ENCODE measurements around the gene IGFBP5. TPM values are rescaled to one million over a fixed set of nuclear protein-coding genes. Genes with fewer than 3 reads are reported as not detected.

The IGFBP5 gene
- polyA plus RNA-seq, 3 donors = not detected

GRCh38 chr2:216666461-216667233 lies 28.7 kb downstream of the IGFBP5 start:
- Histone ChIP-seq H3K36me3 (replicated peaks in 1 of 2; ENCODE audit: control insufficient read depth in 1 of 2, insufficient read depth in 2 of 2, low read length in 2 of 2) (no peaks in the 10 kb centered on the region), H3K4me2 (replicated peaks; ENCODE audit: extremely low read depth, low read length, poor library complexity, severe bottlenecking) (no peak overlapping the region), H2AFZ (ENCODE audit: insufficient read depth, low read depth, low read length, poor library complexity, severe bottlenecking) (no peak overlapping the region), H3K9me3 (replicated peaks in 1 of 2; ENCODE audit: control insufficient read depth in 1 of 2, insufficient read depth in 1 of 2, low read length in 2 of 2) (no peaks in the 10 kb centered on the region), H3K4me1 (ENCODE audit: control insufficient read depth in 1 of 2, insufficient read depth in 2 of 2, low read length in 2 of 2) (no peaks in the 10 kb centered on the region), H4K20me1 (ENCODE audit: insufficient read depth, low read length) (no peaks in the 10 kb centered on the region), H3K4me3 (replicated peaks in 1 of 3; ENCODE audit: low read depth in 2 of 3, low read length in 3 of 3) (no peak overlapping the region), H3K27me3 (ENCODE audit: control insufficient read depth in 2 of 2, insufficient read depth in 2 of 2, low read length in 2 of 2) (no peaks in the 10 kb centered on the region), H3K9ac (ENCODE audit: insufficient read depth, low read length, poor library complexity, severe bottlenecking) (no peak overlapping the region), H3K27ac (ENCODE audit: low read depth in 1 of 2, low read length in 2 of 2) (no peak overlapping the region), H3K79me2 (ENCODE audit: insufficient read depth, low read length) (no peaks in the 10 kb centered on the region)
- peak; percentile 37 to 57 (median 54) for DNase-seq
- no peaks in the 10 kb centered on the region for H3K4me1 Mint-ChIP-seq
- peaks cover 7 to 9% (median 7%) of the 10 kb centered on the region in 3 donors for H3K27me3 Mint-ChIP-seq (ENCODE audit: low read depth in 3 of 3)
- H3K4me3 Mint-ChIP-seq = no peak overlapping the region
- 3% methylated on average over 7 of the region's 9 CpGs for WGBS (ENCODE audit: insufficient coverage)
- H3K27ac Mint-ChIP-seq = no peak overlapping the region
- intact Hi-C loops (cut with micrococcal nuclease) = loop anchor here (1.0 to 10.0 kb wide), 4 partner anchors 147 to 634 kb away; no protein-coding TSS in a partner anchor
- H3K9me3 Mint-ChIP-seq = peaks cover 0 to 2% (median 0%) of the 10 kb centered on the region in 7 donors
- no peaks in the 10 kb centered on the region for H3K36me3 Mint-ChIP-seq
- TF ChIP-seq CTCF (IDR thresholded peaks at IDR 0.05) = peak; percentile 98

- Mint-ChIP-seq H3K36me3 (no peaks in the 10 kb centered on the region), H3K4me1 (no peaks in the 10 kb centered on the region), H3K4me3 (no peak overlapping the region), H3K9me3 (no peaks in the 10 kb centered on the region), H3K27ac (no peak overlapping the region), H3K27me3 (ENCODE audit: low read depth in 3 of 3) (peaks cover 6 to 7% (median 7%) of the 10 kb centered on the region in 3 donors)
- DNase-seq = no peak
- Histone ChIP-seq H3K79me2 (ENCODE audit: insufficient read depth, low read length) (no peaks in the 10 kb centered on the region), H3K4me2 (replicated peaks; ENCODE audit: extremely low read depth, low read length, poor library complexity, severe bottlenecking) (no peak overlapping the region), H2AFZ (ENCODE audit: insufficient read depth, low read depth, low read length, poor library complexity, severe bottlenecking) (no peak overlapping the region), H3K9ac (ENCODE audit: insufficient read depth, low read length, poor library complexity, severe bottlenecking) (no peak overlapping the region), H3K4me1 (ENCODE audit: control insufficient read depth in 1 of 2, insufficient read depth in 2 of 2, low read length in 2 of 2) (no peaks in the 10 kb centered on the region), H3K4me3 (replicated peaks in 1 of 3; ENCODE audit: low read depth in 2 of 3, low read length in 3 of 3) (no peak overlapping the region), H3K27me3 (ENCODE audit: control insufficient read depth in 2 of 2, insufficient read depth in 2 of 2, low read length in 2 of 2) (no peaks in the 10 kb centered on the region), H3K9me3 (replicated peaks in 1 of 2; ENCODE audit: control insufficient read depth in 1 of 2, insufficient read depth in 1 of 2, low read length in 2 of 2) (no peaks in the 10 kb centered on the region), H4K20me1 (ENCODE audit: insufficient read depth, low read length) (no peaks in the 10 kb centered on the region), H3K36me3 (replicated peaks in 1 of 2; ENCODE audit: control insufficient read depth in 1 of 2, insufficient read depth in 2 of 2, low read length in 2 of 2) (no peaks in the 10 kb centered on the region), H3K27ac (ENCODE audit: low read depth in 1 of 2, low read length in 2 of 2) (no peak overlapping the region)
- intact Hi-C loops (cut with micrococcal nuclease) = loop anchor here (1.0 to 10.0 kb wide), 4 partner anchors 146 to 633 kb away; no protein-coding TSS in a partner anchor
- 66% methylated on average over 8 of the region's 12 CpGs for WGBS (ENCODE audit: insufficient coverage)
- no peak for TF ChIP-seq CTCF (IDR thresholded peaks at IDR 0.05)
Observed at GRCh38 chr2:216665717-216666116, 29.6 kb downstream of the IGFBP5 start.

All from CD14-positive monocyte (primary cell).